PFSK-1 (cell line): ENCODE results near the gene NLRP6.

Source experiments
- FOXP2 ChIP-seq: optimal IDR thresholded peaks from 2 replicates; pipeline ENCODE3; 2011; ENCODE audit warnings: borderline replicate concordance, control low read depth, inconsistent platforms; ENCODE audit not compliant: insufficient read depth; ENCODE audit errors: extremely low read length, extremely low read depth
- POLR2AphosphoS5 ChIP-seq: IDR thresholded peaks from 2 replicates; pipeline ENCODE4 v1.6.1; 2012; ENCODE audit warnings: low read depth, mild to moderate bottlenecking, control low read depth, low read length, moderate library complexity
- SIN3A ChIP-seq: IDR thresholded peaks from 2 replicates; pipeline ENCODE4 v1.6.1; 2012; ENCODE audit warnings: mild to moderate bottlenecking, low read length, moderate library complexity, borderline replicate concordance; ENCODE audit not compliant: insufficient read depth
- TAF1 ChIP-seq: IDR thresholded peaks from 2 replicates; pipeline ENCODE4 v1.6.1; 2012; ENCODE audit warnings: low read length, control low read depth, borderline replicate concordance; ENCODE audit not compliant: insufficient read depth
- TF ChIP-seq, protein P1 (sequence below), 2 experiments: IDR thresholded peaks; 2 replicates each; pipeline versions ENCODE4 v1.6.1 to v1.8.0; 2011 to 2012; ENCODE audit warnings: low read depth in 2 of 2, low read length in 2 of 2, control low read depth in 1 of 2, inconsistent platforms in 1 of 2, mild to moderate bottlenecking in 1 of 2, moderate library complexity in 1 of 2; ENCODE audit not compliant: insufficient read depth in 1 of 2

NLRP6 gene

DNA sequence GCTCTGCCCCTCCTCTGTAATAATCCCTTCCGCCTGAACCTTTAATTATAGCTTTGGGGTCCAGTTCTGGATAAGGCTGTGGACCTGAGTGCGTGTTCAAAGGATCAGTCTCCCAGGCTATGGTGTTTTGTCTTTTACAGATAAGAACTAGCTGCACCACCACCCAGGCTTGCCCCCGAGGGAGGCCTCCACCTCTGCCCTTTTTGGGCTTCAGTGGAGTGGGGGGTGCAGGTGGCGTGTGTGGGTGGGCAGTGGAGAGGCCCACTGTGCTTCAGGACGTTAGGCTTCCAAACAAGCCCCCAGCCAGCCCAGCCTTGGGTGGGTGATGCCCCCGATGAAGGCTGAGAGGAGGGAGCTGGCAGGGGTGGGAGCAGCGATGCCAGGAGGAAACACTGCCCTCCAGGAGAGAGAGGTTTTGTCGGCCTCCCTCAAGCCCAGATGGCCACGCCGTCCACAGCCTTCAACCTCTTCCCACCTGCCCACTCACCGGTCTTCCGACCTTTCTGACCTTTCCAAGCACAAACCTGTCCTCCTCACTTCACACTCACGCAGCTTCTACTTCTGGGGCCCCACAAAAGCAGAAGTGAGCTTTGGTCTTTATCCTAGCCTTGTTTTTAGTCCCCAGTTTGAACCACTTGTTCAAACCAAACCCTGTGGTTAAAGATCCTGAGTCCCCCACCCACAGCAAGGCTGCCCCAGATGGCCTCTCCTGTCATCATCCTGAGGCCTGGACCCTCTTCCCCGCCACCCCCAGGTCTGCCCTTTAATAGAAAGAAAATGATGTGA is 21.1 kb upstream of the NLRP6 start:
- TF ChIP-seq SIN3A (no peak), POLR2AphosphoS5 (no peak), FOXP2 (no peak), TAF1 (no peak)
- TF ChIP-seq, protein P1, sequence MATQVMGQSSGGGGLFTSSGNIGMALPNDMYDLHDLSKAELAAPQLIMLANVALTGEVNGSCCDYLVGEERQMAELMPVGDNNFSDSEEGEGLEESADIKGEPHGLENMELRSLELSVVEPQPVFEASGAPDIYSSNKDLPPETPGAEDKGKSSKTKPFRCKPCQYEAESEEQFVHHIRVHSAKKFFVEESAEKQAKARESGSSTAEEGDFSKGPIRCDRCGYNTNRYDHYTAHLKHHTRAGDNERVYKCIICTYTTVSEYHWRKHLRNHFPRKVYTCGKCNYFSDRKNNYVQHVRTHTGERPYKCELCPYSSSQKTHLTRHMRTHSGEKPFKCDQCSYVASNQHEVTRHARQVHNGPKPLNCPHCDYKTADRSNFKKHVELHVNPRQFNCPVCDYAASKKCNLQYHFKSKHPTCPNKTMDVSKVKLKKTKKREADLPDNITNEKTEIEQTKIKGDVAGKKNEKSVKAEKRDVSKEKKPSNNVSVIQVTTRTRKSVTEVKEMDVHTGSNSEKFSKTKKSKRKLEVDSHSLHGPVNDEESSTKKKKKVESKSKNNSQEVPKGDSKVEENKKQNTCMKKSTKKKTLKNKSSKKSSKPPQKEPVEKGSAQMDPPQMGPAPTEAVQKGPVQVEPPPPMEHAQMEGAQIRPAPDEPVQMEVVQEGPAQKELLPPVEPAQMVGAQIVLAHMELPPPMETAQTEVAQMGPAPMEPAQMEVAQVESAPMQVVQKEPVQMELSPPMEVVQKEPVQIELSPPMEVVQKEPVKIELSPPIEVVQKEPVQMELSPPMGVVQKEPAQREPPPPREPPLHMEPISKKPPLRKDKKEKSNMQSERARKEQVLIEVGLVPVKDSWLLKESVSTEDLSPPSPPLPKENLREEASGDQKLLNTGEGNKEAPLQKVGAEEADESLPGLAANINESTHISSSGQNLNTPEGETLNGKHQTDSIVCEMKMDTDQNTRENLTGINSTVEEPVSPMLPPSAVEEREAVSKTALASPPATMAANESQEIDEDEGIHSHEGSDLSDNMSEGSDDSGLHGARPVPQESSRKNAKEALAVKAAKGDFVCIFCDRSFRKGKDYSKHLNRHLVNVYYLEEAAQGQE (IDR thresholded peaks at IDR 0.05; ENCODE audit: insufficient read depth in 1 of 2, low read depth in 2 of 2, low read length in 2 of 2), result no peak

DNA sequence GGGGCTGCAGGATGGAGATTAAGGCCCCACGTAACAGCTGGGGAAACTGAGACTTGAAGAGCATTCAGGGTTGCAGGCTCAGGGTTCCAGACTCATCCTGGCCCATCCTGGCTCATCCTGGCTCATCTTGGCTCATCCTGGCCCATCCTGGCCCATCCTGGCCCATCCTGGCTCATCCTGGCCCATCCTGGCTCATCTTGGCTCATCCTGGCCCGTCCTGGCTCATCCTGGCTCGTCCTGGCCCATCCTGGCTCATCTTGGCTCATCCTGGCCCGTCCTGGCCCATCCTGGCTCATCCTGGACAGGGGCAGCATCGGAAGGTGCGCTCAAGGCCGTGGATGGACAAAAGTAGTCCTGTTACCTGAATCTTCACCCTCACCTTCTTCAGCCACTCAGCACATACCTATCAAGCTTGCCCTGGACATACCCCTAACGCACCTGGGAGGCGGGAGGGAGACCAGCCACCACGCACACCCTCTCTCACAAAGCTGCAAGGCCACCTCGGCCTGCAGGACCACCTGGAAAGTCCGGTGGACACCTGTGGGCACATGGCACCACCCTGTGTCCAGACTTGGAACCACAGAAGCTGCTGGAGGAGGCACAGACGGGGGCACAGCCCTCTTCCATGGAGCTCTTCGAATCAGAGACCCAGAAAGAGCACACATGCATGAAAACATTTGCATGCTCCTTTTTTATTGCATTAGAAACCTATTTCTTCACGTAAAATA is 20.3 kb upstream of the NLRP6 start:
- TF ChIP-seq TAF1 (no peak), FOXP2 (no peak), POLR2AphosphoS5 (no peak), SIN3A (no peak)
- TF ChIP-seq, protein P1 (IDR thresholded peaks at IDR 0.05; ENCODE audit: insufficient read depth in 1 of 2, low read depth in 2 of 2, low read length in 2 of 2), result no peak

DNA sequence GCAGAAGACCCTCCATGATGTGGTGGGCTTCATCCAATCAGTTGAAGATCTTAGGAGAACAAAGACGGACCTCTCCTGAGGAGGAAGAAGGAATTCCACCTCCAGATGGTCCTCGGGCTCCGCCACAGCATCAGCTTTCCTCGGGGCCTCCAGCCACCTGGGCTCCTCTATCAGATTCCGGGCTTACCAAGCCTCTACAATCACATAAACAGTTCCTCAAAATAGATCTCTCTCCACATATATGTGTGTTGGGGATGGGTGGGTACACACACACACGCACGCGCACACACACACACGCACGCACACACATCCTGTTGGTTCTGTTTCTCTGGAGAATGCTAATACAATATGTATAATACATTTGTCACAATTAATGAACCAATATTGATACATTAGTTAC is 18.8 kb upstream of the NLRP6 start:
- TF ChIP-seq, protein P1 (IDR thresholded peaks at IDR 0.05; ENCODE audit: insufficient read depth in 1 of 2, low read depth in 2 of 2, low read length in 2 of 2), result no peak
- no peak for TF ChIP-seq TAF1

DNA sequence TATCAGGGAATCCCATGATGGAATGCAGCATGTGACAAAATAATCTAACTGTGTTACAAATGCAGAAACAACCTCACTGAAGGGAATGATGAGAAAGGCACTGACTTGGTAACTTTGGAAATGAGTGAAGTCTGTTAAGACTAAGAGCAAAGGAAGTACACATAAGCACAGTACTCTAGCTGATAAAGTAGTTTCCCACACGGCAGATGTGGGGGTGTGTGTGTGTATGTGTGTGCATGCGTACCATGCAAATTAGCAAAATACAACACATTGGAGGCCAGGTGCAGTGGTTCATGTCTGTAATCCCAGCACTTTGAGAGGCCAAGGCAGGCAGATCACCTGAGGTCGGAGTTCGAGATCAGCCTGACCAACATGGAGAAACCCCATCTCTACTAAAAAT is 16.6 kb upstream of the NLRP6 start:
- TF ChIP-seq FOXP2 (no peak), TAF1 (no peak), POLR2AphosphoS5 (no peak), SIN3A (no peak)
- TF ChIP-seq, protein P1 (IDR thresholded peaks at IDR 0.05; ENCODE audit: insufficient read depth in 1 of 2, low read depth in 2 of 2, low read length in 2 of 2), result no peak
